NT2/D1 (cell line): Measurements from ENCODE around the gene TMEM132D.

Experiments
- SUZ12 ChIP-seq: IDR thresholded peaks from 2 replicates; pipeline ENCODE4 v1.6.1; 2011; ENCODE audit not compliant: insufficient read length, insufficient read depth; ENCODE audit errors: extremely low read depth
- YY1 ChIP-seq: IDR thresholded peaks from 2 replicates; pipeline ENCODE4 v1.6.1; 2011; ENCODE audit not compliant: insufficient read length, insufficient read depth

DNA sequence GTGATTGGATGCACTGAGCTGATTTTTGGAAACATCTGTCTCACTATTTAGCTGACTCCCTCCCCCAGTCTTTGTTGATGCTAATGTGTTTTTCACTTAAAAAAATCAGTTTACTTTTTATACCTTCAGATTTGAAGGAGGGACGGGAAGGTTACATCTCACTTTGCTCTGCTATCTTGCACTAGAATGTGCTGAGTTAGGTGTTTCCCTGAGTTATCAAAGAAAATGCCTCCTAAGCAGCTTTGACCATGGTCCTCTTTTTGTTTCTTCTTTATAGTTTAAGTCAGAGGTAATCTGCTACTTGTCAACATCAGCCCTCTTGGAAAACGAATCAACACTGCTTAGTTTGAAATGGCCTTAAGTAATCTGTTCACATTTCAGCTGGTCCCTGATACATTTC lies 222.0 kb downstream of the TMEM132D start:
- no peak for TF ChIP-seq SUZ12
- TF ChIP-seq YY1 = no peak
